Endodermal cell (in vitro differentiated cells): ENCODE results near the gene ABL1. TPM values are rescaled to one million over a fixed set of nuclear protein-coding genes. Genes with fewer than 3 reads are reported as not detected.

Experiments used
- DNase-seq: peaks from one replicate; pipeline ENCODE4 v3.0.0-alpha.2; 2017
- H3K27ac ChIP-seq: 2 replicates; pipeline ENCODE4 v1.5.1; 2013; ENCODE audit warnings: mild to moderate bottlenecking, low read depth, low read length, moderate library complexity
- H3K27me3 ChIP-seq: 2 replicates; pipeline ENCODE4 v1.6.1; 2013; ENCODE audit warnings: mild to moderate bottlenecking, low read length, moderate library complexity; ENCODE audit not compliant: insufficient read depth, control insufficient read depth, poor library complexity, severe bottlenecking
- H3K36me3 ChIP-seq: 2 replicates; pipeline ENCODE4 v1.7.0; 2013; ENCODE audit warnings: mild to moderate bottlenecking, low read length, moderate library complexity; ENCODE audit not compliant: control insufficient read depth, insufficient read depth
- H3K4me1 ChIP-seq: one replicate; pipeline ENCODE4 v1.7.0; 2013; ENCODE audit warnings: low read length; ENCODE audit not compliant: control insufficient read depth, insufficient read depth
- H3K4me3 ChIP-seq: 2 replicates; pipeline ENCODE4 v1.5.1; 2013; ENCODE audit warnings: mild to moderate bottlenecking, low read length, moderate library complexity
- H3K9ac ChIP-seq: 2 replicates; pipeline ENCODE4 v1.6.1; 2013; ENCODE audit warnings: mild to moderate bottlenecking, low read length, moderate library complexity; ENCODE audit not compliant: poor library complexity, severe bottlenecking; ENCODE audit errors: extremely low read depth
- H3K9me3 ChIP-seq: 2 replicates; pipeline ENCODE4 v1.6.1; 2013; ENCODE audit warnings: mild to moderate bottlenecking, low read length, moderate library complexity; ENCODE audit not compliant: control insufficient read depth
- H3K27ac Mint-ChIP-seq: 2 replicates; pipeline ENCODE4 v1.8.0; 2020; ENCODE audit warnings: mixed read lengths
- H3K27me3 Mint-ChIP-seq: 2 replicates; pipeline ENCODE4 v1.8.0; 2021; ENCODE audit warnings: mild to moderate bottlenecking, mixed read lengths; ENCODE audit not compliant: insufficient read depth
- H3K36me3 Mint-ChIP-seq: 2 replicates; pipeline ENCODE4 v1.8.0; 2020; ENCODE audit warnings: low read depth, mixed read lengths
- H3K4me1 Mint-ChIP-seq: 2 replicates; pipeline ENCODE4 v1.8.0; 2020; ENCODE audit warnings: mixed read lengths
- H3K4me3 Mint-ChIP-seq: 2 replicates; pipeline ENCODE4 v1.8.0; 2020; ENCODE audit warnings: mild to moderate bottlenecking, moderate library complexity, mixed read lengths
- H3K9me3 Mint-ChIP-seq: 2 replicates; pipeline ENCODE4 v1.8.0; 2020; ENCODE audit warnings: mild to moderate bottlenecking, mixed read lengths
- CTCF ChIP-seq: fragments of 200-600 bp; sonication (generic); conservative IDR thresholded peaks from 2 replicates; pipeline ENCODE4 v1.5.0; 2021; ENCODE audit warnings: antibody characterized with exemption, mild to moderate bottlenecking
- WGBS, 2 experiments: methylation state at CpG; one replicate each; pipeline versions ENCODE4 v1.1.5 to v1.1.7; 2013; ENCODE audit warnings: missing lambda C conversion rate in 2 of 2, mixed read lengths in 1 of 2; ENCODE audit not compliant: insufficient coverage in 1 of 2, insufficient read length in 1 of 2; 5-methylcytosine and 5-hydroxymethylcytosine counted together
- total RNA-seq, 2 donors: library from RNA; stranded (reverse); fragmentation: NEBNext Ultra II Directional in 1 of 2; extraction: Animal tissue kit (Norgen Biotek cat#: 25700) in 1 of 2; gene quantifications; 2 replicates in 1 of 2; 3 replicates in 1 of 2; pipeline ENCODE4 v1.2.1, GENCODE V29; 2021

The ABL1 gene
- total RNA-seq, 2 donors from 2014 or later: 78.8 to 94.1 TPM

- H3K4me1 ChIP-seq: no peaks in the 10 kb centered on the region
- H3K27ac Mint-ChIP-seq: no peak overlapping the region
- no peak overlapping the region for H3K4me3 ChIP-seq
- no peak overlapping the region for H3K4me3 Mint-ChIP-seq
- no peak for DNase-seq
- H3K9ac ChIP-seq: no peak overlapping the region
- no peaks in the 10 kb centered on the region for H3K36me3 Mint-ChIP-seq
- H3K27me3 Mint-ChIP-seq: peaks cover 7% of the 10 kb centered on the region
- H3K27ac ChIP-seq: no peak overlapping the region
- H3K27me3 ChIP-seq: peaks cover 1% of the 10 kb centered on the region
- no peaks in the 10 kb centered on the region for H3K36me3 ChIP-seq
- H3K9me3 Mint-ChIP-seq: no peaks in the 10 kb centered on the region
- no peak for TF ChIP-seq CTCF
- no peaks in the 10 kb centered on the region for H3K9me3 ChIP-seq
- WGBS, 2 experiments: 90 to 93% methylated on average over 19 to 20 of the region's 20 CpGs
- H3K4me1 Mint-ChIP-seq: peaks cover 2% of the 10 kb centered on the region
These were observed 96.6 kb downstream of the ABL1 start for GRCh38 chr9:130931508-130932254.

- H3K9me3 ChIP-seq: no peaks in the 10 kb centered on the region
- Mint-ChIP-seq H3K27me3 (peaks cover 15% of the 10 kb centered on the region), H3K4me1 (peaks cover 2% of the 10 kb centered on the region), H3K36me3 (no peaks in the 10 kb centered on the region), H3K4me3 (no peak overlapping the region), H3K9me3 (no peaks in the 10 kb centered on the region), H3K27ac (no peak overlapping the region)
- peak; percentile 81 for DNase-seq
- H3K27me3 ChIP-seq: peaks cover 9% of the 10 kb centered on the region
- no peaks in the 10 kb centered on the region for H3K36me3 ChIP-seq
- no peaks in the 10 kb centered on the region for H3K4me1 ChIP-seq
- H3K9ac ChIP-seq: no peak overlapping the region
- WGBS, 2 experiments: 72 to 74% methylated on average over 9 to 21 of the region's 21 CpGs
- no peak overlapping the region for H3K4me3 ChIP-seq
- TF ChIP-seq CTCF: peak; percentile 44
- H3K27ac ChIP-seq: no peak overlapping the region
These were observed 97.4 kb downstream of the ABL1 start for GRCh38 chr9:130932255-130933079.

- WGBS, 2 experiments: 58 to 69% methylated on average over 15 to 25 of the region's 26 CpGs
- Mint-ChIP-seq H3K27me3 (peaks cover 20% of the 10 kb centered on the region), H3K36me3 (no peaks in the 10 kb centered on the region), H3K27ac (no peak overlapping the region), H3K4me3 (no peak overlapping the region), H3K4me1 (peaks cover 2% of the 10 kb centered on the region), H3K9me3 (no peaks in the 10 kb centered on the region)
- no peaks in the 10 kb centered on the region for H3K9me3 ChIP-seq
- TF ChIP-seq CTCF: no peak
- no peak overlapping the region for H3K4me3 ChIP-seq
- H3K27me3 ChIP-seq: peaks cover 18% of the 10 kb centered on the region
- DNase-seq: no peak
- H3K27ac ChIP-seq: no peak overlapping the region
- H3K4me1 ChIP-seq: no peaks in the 10 kb centered on the region
- H3K36me3 ChIP-seq: no peaks in the 10 kb centered on the region
- no peak overlapping the region for H3K9ac ChIP-seq
These were observed 98.3 kb downstream of the ABL1 start for GRCh38 chr9:130933114-130934046.
